Panc1 (cell line): Measurements from ENCODE around the gene STYXL1. TPM values are rescaled to one million over a fixed set of nuclear protein-coding genes. Genes with fewer than 3 reads are reported as not detected.

Experiments used
- ATAC-seq: fragments of 200-7000 bp; cut with Tn5 transposase; 2 replicates; pipeline ENCODE4 v1.9.1; 2020; ENCODE audit warnings: mild to moderate bottlenecking, moderate library complexity
- BruUV-seq: library from RNA; stranded (reverse); fragments of 400-500 nt; replicated peaks from 2 replicates; lab custom pipeline; 2021; lab: Mats Ljungman, UMichigan
- CTCF ChIA-PET: fragments of 300-600 bp; sonication (Branson Sonifier 250); formaldehyde crosslinking; loops from one replicate; lab custom pipeline; 2022; ENCODE audit warnings: antibody characterized with exemption; lab: Charles Lee
- POLR2A ChIA-PET: fragments of 300-600 bp; sonication (Branson Sonifier 250); formaldehyde crosslinking; loops from one replicate; lab custom pipeline; 2022; ENCODE audit warnings: antibody characterized with exemption; lab: Charles Lee
- DNase-seq: peaks from one replicate; pipeline ENCODE4 v3.0.0-alpha.2; 2010; ENCODE audit warnings: low read depth, low spot score
- H3K27ac ChIP-seq: 2 replicates; pipeline ENCODE4 v1.5.1; 2011; ENCODE audit warnings: mild to moderate bottlenecking, low read length, inconsistent platforms
- H3K27me3 ChIP-seq: fragments of 200-500 bp; sonication (Bioruptor generic); 2 replicates; pipeline ENCODE4 v1.6.0; 2014; ENCODE audit warnings: low read length, inconsistent platforms; ENCODE audit not compliant: control insufficient read depth, insufficient read depth
- H3K36me3 ChIP-seq: fragments of 200-500 bp; sonication (Bioruptor generic); 2 replicates; pipeline ENCODE4 v1.5.1; 2014; ENCODE audit warnings: inconsistent platforms, mild to moderate bottlenecking, low read length, moderate library complexity; ENCODE audit not compliant: control insufficient read depth, insufficient read depth
- H3K4me1 ChIP-seq: 2 replicates; pipeline ENCODE4 v1.5.1; 2011; ENCODE audit warnings: inconsistent platforms, mild to moderate bottlenecking, low read length, moderate library complexity; ENCODE audit not compliant: control insufficient read depth, insufficient read depth
- H3K4me3 ChIP-seq, 2 experiments: 2 replicates each; pipeline ENCODE4 v1.5.1; 2011 to 2012; ENCODE audit warnings: low read depth in 2 of 2, low read length in 2 of 2, mild to moderate bottlenecking in 2 of 2, inconsistent platforms in 1 of 2, moderate library complexity in 1 of 2
- H3K9me3 ChIP-seq: fragments of 200-500 bp; sonication (Bioruptor generic); 2 replicates; pipeline ENCODE4 v1.5.1; 2014; ENCODE audit warnings: low read depth, mild to moderate bottlenecking, inconsistent platforms, low read length, moderate library complexity; ENCODE audit not compliant: control insufficient read depth, insufficient read depth
- POLR2AphosphoS5 ChIP-seq: IDR thresholded peaks from 2 replicates; pipeline ENCODE4 v1.6.1; 2012; ENCODE audit warnings: mild to moderate bottlenecking, low read depth, low read length, moderate library complexity
- REST ChIP-seq, 2 experiments: IDR thresholded peaks; 2 replicates each; pipeline ENCODE4 v1.6.1; 2011 to 2012; ENCODE audit warnings: low read depth in 2 of 2, control low read depth in 1 of 2, low read length in 1 of 2, mild to moderate bottlenecking in 1 of 2, moderate library complexity in 1 of 2; ENCODE audit not compliant: insufficient read depth in 1 of 2
- SIN3A ChIP-seq: IDR thresholded peaks from 2 replicates; pipeline ENCODE4 v1.6.1; 2012; ENCODE audit warnings: low read depth, mild to moderate bottlenecking, low read length, moderate library complexity, borderline replicate concordance; ENCODE audit not compliant: insufficient read depth
- TCF7L2 ChIP-seq: IDR thresholded peaks from 2 replicates; pipeline ENCODE4 v1.6.1; 2011; ENCODE audit warnings: mild to moderate bottlenecking, low read depth, low read length, inconsistent platforms
- in situ Hi-C: cut with HindIII; loops from 2 replicates; pipeline ENCODE4 v1.10.0; 2016; ENCODE audit warnings: low sequenced_read_pairs, low pct_unique_long_range_greater_than_20kb
- intact Hi-C: fragments of 100-400 bp; cut with micrococcal nuclease; formaldehyde crosslinking; loops from one replicate; pipeline ENCODE4 v1.10.0; 2022; ENCODE audit not compliant: unreplicated experiment
- total RNA-seq: library from RNA; stranded (reverse); gene quantifications from one replicate; pipeline ENCODE4 v1.2.1, GENCODE V29; 2021; ENCODE audit not compliant: unreplicated experiment
- TF ChIP-seq, protein P1 (sequence below): fragments of 450-650 bp; IDR thresholded peaks from 2 replicates; pipeline ENCODE4 v1.5.1; 2017; ENCODE audit warnings: mild to moderate bottlenecking

The STYXL1 gene
- total RNA-seq, 1 experiment from 2014 or later: 57.6 TPM

DNA sequence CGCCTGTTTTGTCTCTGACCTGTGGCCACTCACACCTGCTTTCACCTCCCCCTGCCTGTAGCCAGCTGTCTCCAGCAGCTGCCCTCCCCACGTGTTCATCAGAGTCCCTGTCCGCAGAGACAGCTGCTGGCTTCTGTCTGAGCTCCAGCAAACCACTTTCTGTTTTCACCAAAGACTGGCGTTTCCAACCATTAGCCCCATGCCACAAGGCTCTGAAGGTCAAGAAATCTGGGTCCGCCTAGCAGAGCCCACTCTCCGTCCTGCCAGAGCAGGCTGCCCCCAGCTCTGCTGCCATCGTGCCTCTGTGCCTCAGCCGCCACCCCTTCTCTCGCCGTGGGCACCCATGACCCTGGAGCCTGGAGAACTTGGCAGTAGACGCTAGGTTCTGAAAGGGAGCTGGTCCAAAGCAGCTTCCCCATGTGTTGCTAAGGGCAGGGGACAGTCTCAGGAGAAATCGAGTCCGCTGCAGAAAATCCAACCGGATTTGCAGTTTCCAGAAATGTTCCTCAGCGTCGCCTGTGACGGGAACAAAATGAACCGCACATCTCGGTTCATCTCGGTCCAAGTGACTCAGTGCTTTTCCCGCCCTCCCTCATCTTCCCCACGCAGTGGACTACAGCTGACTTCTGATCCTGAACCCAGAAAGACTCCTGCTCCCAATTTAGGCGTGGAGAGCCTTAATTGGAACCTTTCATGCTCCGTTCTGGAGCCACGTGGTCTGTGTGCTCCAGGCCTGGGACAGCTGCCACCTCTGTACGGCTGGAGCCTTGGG, 81.4 kb downstream of the STYXL1 start:
- ATAC-seq (no peak), DNase-seq (no peak)
- no TSS peak for BruUV-seq
- no peak overlapping the region for H3K27ac ChIP-seq
- H3K9me3 ChIP-seq: no peaks in the 10 kb centered on the region
- in situ Hi-C loops: no loop called here
- no peaks in the 10 kb centered on the region for H3K36me3 ChIP-seq
- TF ChIP-seq SIN3A (no peak), REST (IDR thresholded peaks at IDR 0.05; ENCODE audit: insufficient read depth in 1 of 2, low read depth in 2 of 2, low read length in 1 of 2) (no peak), TCF7L2 (no peak), POLR2AphosphoS5 (no peak)
- TF ChIP-seq, protein P1, sequence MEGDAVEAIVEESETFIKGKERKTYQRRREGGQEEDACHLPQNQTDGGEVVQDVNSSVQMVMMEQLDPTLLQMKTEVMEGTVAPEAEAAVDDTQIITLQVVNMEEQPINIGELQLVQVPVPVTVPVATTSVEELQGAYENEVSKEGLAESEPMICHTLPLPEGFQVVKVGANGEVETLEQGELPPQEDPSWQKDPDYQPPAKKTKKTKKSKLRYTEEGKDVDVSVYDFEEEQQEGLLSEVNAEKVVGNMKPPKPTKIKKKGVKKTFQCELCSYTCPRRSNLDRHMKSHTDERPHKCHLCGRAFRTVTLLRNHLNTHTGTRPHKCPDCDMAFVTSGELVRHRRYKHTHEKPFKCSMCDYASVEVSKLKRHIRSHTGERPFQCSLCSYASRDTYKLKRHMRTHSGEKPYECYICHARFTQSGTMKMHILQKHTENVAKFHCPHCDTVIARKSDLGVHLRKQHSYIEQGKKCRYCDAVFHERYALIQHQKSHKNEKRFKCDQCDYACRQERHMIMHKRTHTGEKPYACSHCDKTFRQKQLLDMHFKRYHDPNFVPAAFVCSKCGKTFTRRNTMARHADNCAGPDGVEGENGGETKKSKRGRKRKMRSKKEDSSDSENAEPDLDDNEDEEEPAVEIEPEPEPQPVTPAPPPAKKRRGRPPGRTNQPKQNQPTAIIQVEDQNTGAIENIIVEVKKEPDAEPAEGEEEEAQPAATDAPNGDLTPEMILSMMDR: no peak
- H3K4me1 ChIP-seq: no peaks in the 10 kb centered on the region
- ChIA-PET POLR2A (interaction anchor here (0.6 kb wide), 1 partner anchor 49 kb away, joined by 4 read pairs; no protein-coding TSS in a partner anchor), CTCF (no interaction called here)
- no peak overlapping the region for H3K4me3 ChIP-seq
- intact Hi-C loops: no loop called here
- H3K27me3 ChIP-seq: no peaks in the 10 kb centered on the region

DNA sequence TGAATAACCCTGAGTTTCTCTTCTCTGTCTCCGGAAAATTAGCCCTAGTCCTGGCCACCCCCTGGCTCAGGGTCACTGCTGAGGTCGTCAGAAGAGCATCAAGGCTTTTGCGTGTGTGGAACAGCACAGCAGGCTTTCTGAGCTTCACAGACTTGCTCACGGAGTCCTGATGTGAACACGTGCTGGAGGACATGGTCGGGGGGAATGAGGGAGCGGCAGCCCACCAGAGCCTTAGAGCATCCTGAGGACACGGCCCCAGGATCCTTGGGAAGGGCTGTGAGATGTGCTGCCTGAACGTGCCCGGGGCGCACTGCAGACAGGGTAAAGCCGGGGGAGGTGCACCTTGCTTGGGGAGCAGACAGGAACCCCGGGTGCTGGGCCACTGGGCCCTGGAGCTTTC, 82.2 kb downstream of the STYXL1 start:
- no peak for ATAC-seq
- H3K9me3 ChIP-seq: no peaks in the 10 kb centered on the region
- in situ Hi-C loops (no loop called here), intact Hi-C loops (no loop called here)
- CTCF ChIA-PET: no interaction called here
- H3K27ac ChIP-seq: no peak overlapping the region
- no peaks in the 10 kb centered on the region for H3K4me1 ChIP-seq
- TF ChIP-seq POLR2AphosphoS5: no peak
- no peak for TF ChIP-seq TCF7L2
- no peak for TF ChIP-seq SIN3A
- no peak for TF ChIP-seq REST (IDR thresholded peaks at IDR 0.05; ENCODE audit: insufficient read depth in 1 of 2, low read depth in 2 of 2, low read length in 1 of 2)
- TF ChIP-seq, protein P1: no peak
- H3K27me3 ChIP-seq: no peaks in the 10 kb centered on the region
- no peak for DNase-seq
- no peak overlapping the region for H3K4me3 ChIP-seq
- POLR2A ChIA-PET: interaction anchor here (0.6 kb wide), 1 partner anchor 48 kb away, joined by 4 read pairs; no protein-coding TSS in a partner anchor
- no peaks in the 10 kb centered on the region for H3K36me3 ChIP-seq
- BruUV-seq: no TSS peak
